ENCODE measurements around the gene OR2Z1.
"Not testable (repeated sequence)": the region's sequence is repeated elsewhere in the genome, so short reads cannot be mapped to it uniquely, and the experiment has no call there.

DNA sequence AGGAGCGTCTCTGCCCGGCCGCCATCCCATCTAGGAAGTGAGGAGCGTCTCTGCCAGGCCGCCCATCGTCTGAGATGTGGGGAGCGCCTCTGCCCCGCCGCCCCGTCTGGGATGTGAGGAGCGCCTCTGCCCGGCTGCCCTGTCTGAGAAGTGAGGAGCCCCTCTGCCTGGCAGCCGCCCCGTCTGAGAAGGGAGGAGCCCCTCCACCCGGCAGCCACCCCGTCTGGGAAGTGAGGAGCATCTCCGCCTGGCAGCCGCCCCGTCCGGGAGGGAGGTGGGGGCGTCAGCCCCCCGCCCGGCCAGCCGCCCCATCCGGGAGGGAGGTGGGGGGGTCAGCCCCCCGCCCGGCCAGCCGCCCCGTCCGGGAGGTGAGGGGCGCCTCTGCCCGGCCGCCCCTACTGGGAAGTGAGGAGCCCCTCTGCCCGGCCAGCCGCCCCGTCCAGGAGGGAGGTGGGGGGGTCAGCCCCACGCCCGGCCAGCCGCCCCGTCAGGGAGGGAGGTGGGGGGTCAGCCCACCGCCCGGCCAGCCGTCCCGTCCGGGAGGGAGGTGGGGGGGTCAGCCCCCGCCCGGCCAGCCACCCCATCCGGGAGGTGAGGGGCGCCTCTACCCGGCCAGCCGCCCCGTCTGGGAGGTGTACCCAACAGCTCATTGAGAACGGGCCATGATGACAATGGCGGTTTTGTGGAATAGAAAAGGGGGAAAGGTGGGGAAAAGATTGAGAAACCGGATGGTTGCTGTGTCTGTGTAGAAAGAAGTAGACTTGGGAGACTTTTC lies 18.0 kb downstream of the OR2Z1 start:
- TF ChIP-seq, protein P1, sequence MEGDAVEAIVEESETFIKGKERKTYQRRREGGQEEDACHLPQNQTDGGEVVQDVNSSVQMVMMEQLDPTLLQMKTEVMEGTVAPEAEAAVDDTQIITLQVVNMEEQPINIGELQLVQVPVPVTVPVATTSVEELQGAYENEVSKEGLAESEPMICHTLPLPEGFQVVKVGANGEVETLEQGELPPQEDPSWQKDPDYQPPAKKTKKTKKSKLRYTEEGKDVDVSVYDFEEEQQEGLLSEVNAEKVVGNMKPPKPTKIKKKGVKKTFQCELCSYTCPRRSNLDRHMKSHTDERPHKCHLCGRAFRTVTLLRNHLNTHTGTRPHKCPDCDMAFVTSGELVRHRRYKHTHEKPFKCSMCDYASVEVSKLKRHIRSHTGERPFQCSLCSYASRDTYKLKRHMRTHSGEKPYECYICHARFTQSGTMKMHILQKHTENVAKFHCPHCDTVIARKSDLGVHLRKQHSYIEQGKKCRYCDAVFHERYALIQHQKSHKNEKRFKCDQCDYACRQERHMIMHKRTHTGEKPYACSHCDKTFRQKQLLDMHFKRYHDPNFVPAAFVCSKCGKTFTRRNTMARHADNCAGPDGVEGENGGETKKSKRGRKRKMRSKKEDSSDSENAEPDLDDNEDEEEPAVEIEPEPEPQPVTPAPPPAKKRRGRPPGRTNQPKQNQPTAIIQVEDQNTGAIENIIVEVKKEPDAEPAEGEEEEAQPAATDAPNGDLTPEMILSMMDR (conservative IDR thresholded peaks at IDR 0.05; ENCODE audit: low read depth in 2 of 2): not testable (repeated sequence)
- not testable (repeated sequence) for TF ChIP-seq EZH2 (IDR thresholded peaks at IDR 0.05; ENCODE audit: low read depth, unreplicated experiment)
- TF ChIP-seq, protein P2, sequence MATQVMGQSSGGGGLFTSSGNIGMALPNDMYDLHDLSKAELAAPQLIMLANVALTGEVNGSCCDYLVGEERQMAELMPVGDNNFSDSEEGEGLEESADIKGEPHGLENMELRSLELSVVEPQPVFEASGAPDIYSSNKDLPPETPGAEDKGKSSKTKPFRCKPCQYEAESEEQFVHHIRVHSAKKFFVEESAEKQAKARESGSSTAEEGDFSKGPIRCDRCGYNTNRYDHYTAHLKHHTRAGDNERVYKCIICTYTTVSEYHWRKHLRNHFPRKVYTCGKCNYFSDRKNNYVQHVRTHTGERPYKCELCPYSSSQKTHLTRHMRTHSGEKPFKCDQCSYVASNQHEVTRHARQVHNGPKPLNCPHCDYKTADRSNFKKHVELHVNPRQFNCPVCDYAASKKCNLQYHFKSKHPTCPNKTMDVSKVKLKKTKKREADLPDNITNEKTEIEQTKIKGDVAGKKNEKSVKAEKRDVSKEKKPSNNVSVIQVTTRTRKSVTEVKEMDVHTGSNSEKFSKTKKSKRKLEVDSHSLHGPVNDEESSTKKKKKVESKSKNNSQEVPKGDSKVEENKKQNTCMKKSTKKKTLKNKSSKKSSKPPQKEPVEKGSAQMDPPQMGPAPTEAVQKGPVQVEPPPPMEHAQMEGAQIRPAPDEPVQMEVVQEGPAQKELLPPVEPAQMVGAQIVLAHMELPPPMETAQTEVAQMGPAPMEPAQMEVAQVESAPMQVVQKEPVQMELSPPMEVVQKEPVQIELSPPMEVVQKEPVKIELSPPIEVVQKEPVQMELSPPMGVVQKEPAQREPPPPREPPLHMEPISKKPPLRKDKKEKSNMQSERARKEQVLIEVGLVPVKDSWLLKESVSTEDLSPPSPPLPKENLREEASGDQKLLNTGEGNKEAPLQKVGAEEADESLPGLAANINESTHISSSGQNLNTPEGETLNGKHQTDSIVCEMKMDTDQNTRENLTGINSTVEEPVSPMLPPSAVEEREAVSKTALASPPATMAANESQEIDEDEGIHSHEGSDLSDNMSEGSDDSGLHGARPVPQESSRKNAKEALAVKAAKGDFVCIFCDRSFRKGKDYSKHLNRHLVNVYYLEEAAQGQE (IDR thresholded peaks at IDR 0.05; ENCODE audit: unreplicated experiment): not testable (repeated sequence)
